ENCODE measurements around the gene BDH1.
"Not testable (repeated sequence)": the region's sequence is repeated elsewhere in the genome, so short reads cannot be mapped to it uniquely, and the experiment has no call there.

BDH1 gene

DNA sequence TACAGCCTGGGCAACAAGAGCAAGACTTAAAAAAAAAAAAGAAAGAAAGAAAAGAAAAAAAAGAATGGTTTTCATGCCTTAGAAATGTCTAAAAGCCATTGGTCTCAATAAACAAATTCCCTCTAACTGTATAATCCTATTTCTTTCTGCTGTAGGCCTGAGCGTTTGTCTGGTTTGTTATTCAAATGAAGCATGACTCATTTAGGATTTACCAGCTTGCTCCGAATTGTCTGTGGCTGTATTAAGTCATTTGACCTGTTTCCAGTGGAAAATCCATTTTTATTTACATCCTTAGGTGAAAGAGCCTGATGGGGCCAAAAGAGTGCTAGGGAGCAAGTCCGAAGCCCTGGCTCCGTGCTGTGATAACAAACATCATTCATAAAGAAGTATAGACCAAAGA lies 73.8 kb downstream of the BDH1 start:
- DNase-seq, result no peak

DNA sequence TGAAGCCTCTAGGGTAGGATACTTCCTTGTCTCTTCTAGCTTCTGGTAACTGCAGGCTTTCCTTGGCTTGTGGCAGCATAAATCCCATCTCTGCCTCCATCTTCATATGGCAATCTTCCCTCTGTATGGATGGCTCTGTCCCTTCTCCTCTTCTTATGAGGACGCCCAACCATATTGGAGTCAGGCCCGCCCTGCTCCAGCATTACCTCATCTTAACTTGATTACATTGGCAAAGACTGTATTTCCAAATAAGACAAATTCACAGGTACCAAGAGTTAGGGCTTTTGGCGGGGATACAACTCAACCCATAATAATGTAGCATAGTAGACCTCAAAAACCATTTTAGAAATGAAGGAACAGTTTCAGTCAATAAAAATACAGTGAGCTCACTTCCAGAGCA lies 75.4 kb downstream of the BDH1 start:
- no peak for DNase-seq

DNA sequence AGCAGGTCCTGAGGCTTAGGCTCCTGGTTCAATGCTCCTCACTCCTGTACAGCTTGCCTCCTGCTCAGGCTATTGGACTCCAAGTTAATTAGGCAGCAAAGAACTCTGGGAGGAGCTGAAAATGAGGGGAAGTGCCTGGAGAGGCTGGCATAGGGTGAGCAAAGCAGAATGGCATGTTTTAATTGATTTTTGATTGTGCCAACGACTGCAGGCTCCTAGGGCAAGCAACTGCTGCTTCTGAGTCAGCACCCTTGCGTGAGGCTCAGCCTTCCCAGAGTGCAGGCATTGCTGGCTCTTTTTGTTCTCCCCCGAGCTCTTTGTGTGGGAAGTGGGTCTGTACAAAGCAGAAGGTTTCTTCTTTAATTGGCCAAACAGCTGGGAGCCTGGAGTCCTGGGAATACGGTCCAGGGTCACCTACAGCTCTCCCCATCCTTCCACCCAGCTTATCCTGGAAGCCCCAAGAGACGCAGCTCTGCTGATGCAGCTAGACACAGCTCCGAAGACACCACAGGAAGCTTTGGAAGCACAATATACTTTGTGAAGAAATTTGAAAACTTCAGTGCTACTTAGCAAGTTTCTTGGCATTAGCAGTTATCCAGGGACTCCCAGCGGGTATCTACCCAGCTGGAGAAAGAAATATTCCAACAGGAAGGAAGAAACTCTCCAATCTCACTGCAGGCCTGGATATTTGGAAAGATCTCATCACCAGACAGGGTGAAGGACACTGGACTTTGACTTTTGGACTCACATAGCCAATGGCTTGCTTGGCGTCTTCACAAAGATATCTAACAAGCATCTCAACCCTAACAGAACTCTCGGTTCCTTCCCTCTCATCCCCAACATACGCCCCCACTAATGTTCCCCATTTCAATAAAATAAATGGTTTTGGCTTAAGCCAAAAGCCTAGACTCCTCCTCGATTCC lies 76.8 kb downstream of the BDH1 start:
- DNase-seq, result no peak

DNA sequence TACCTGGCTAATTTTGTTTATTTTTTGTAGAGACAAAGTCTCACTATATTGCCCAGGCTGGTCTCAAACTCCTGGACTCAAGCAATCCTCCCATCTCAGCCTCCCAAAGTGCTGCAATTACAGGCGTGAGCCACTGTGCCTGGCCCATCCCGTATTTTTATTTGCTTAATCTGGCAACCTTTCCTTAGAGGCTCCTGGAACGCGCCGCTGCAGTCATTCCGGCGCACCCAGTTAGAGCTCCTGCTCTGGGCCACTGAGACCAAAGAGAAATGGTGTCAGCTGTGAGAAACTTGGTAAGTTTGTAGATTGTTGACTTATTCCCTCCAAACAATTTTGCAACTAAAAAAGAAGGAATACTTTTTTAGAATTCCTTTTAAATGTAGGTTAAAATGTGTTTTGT lies 78.0 kb downstream of the BDH1 start:
- not testable (repeated sequence) for DNase-seq

DNA sequence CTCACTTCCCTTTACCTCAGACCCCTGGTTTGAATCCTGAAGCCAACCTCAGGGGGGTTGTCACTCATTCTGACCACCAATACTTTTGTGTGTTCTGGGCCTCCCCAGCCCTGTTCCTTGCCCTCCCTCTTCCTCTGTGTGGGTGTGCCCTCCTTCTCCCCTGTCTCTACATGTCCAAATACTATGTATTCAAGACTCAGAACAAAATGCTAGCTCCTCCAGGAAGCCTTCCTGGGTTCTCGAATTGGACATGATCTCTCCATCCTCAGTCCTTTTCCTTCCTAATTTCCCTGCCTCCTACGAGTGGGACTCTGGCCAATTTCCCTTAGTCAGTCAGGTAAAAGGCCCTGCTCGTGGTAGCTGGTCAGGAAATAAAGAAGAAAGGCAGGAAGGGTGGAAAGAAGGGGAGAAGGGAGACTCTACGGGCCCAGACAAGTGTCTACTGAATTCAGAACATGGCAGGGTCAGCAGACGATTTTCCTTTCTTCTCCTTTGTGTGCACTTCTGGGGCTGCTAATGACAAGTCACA lies 79.7 kb downstream of the BDH1 start:
- DNase-seq, result no peak

DNA sequence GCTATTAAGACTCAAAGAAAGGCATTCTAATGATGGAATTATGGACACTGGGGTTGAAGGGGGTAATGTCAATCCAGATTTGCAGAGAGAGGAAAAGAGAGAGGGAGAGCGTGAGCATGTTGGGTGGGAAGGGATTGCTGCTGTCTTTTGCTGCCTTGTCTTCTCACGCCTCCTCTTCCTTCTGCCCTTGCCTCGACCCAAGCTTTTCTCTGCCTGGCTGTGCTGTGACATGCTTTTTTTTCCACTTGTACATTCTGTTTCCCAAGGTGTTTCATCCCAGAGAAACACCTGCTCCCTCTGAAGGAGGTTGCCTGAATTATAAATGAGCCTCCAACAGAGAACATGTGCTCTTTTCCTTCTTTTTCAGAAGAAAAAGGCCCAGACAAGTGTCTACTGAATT lies 80.3 kb downstream of the BDH1 start:
- DNase-seq, result no peak

DNA sequence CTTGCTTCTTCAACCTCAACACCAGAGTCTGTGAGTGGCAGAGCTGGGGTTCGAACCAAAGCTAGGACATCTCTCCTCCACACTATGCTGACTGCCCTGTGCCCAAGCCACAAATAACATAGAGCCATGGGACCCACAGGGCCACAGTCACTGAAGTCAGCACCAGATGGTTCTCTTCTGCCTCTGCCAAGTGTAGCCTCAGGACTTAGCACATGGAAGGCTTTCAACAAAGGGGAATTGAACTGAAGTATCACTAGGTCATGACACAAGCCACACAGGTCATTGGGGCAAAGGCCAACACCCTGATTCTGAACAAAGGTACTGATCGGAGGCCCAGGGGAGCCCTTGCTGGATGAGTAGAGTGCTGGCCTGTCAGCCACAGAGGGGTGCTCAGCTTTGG lies 83.6 kb downstream of the BDH1 start:
- no peak for DNase-seq

DNA sequence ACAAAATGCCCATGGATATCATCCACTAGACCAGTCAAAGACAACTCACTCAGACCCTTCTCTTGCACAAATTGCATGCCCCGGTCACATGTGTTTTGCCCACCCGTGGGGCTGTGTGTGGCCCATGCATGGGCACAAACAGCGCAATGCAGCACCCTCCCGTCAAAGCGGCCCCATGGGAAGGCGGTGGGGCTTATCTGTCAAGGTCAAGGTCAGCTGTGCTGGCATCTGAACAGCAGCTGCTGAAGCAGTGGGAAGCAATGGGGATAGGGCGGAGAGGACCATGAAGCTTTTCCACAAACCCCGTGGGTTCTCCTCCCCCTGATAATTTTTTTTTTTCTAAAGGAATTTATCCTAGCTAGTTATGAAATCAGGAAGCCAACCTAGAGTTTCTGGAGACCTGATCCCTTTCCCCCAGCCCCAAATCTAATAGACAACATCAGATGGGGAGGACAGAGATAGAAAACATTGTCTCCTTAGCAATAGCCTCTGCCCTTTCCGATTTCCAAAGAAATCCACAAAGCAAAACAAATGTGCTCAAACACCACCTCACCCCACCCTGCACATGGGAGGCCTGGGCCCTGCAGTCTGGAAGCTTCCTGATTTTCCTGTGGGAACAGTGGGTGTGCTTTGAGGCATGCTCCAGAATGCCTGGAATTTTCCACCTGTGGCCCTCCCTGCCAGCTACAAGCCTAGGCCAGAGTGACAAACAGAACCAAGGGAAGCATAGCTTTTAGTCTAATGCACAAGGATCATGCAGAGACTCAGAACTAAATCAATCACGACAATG lies 84.4 kb downstream of the BDH1 start:
- no peak for DNase-seq

DNA sequence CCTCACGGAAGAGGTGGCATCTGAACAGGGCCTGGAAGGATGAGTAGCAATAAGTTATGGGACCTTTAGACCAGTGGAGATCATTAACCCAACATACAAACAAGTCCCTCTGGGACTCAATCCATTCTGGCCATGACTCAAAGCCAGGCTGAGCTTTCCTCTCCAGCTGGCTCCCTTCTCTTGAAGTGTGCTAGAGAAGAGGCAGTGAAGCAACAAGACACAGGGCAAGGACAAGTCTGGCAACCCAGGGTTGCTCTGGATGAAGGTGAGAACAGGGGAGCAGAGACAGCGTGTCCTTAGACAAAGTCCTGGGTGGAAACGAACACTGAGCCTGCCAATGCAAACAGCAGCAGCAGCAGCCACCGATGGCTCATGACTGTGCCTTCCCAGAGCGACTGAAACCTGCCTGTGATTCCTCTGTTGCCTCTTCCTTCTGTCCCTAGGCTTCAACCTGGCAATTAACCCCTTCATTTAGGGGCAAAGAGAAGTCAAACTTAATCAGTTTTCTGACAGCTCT lies 86.8 kb downstream of the BDH1 start:
- no peak for DNase-seq

DNA sequence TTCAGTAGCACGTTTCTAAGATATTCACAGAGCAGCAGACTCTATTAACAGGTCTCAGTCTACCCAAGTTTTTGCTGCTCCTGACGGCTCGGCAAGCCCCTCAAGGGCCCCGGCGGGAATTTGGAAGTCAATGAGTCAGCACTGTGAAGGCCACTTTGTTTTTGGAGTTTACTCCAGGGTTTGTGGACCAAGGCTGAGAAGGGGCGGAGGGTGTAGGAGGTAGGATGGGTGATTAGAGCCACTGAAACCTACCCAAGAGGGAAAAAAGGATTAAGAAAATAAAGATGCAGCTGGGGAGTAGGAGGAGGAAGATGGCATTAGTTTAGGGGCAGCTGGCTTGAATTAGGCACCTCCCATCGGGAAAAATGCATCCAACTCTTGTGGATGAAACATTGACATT lies 87.6 kb downstream of the BDH1 start:
- DNase-seq, result no peak

DNA sequence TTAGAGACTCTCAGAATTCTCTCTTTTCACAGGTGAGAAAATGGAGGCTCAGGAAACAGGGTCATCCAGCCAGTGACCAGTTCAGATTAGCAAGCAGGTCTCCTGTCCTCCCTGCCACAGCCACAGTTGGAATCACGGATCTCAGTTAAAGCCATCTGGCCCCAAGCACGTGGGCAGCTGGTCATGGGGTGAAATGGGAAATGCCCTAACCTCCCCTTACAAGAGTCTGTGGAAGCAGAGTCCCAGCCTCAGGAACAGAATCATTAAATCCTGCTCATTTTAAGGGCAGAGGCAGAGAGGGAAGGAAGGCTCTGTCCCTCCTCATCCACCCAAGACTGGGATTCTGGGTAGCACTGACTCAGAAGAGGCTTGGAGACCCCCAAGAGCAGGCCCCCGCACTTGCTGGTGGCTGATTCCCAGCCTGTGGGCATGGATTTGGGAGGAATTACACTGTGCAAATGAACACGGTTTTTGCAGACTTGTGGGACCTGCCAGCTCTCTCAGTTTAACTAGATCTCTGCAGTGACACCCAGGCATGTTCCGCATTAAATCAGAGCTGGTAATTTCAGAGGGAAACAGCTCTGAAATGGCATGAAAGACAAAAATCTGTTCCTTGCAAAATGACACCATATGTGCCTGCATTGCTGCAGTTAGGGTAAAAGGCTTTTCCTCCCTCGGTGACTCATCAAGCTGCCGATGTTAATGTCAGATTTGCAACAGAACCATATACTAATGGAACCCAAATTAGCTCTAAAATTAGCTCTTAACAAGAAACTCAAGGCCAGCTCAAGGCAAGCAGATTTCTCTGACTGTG lies 89.0 kb downstream of the BDH1 start:
- no peak for DNase-seq

DNA sequence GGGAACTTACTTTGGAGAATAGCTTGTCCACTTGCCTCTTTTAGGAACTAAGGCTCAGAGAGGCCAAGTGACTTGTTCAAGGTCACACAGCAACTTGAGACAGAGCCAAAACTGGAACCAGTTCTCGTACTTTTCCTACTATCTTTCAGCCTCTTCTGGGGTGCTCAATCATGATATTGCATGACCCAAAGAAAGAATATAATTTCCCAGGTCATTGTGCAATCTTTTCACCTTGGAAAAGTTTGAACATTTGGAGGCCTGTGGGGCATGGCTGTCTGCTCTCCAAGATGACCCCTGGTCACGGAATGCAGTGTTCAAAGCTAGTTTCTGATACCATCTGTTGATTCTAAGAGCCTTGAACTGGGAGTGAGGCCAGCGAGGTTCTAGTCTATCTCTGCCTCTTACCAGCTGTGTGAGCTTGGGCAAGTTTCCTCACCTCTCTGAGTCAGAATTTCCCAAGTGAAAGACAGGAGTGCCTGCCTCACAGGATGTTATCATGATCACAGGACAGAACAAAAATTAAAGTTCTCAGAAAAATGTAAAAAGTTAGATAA lies 89.7 kb downstream of the BDH1 start:
- DNase-seq, result no peak

DNA sequence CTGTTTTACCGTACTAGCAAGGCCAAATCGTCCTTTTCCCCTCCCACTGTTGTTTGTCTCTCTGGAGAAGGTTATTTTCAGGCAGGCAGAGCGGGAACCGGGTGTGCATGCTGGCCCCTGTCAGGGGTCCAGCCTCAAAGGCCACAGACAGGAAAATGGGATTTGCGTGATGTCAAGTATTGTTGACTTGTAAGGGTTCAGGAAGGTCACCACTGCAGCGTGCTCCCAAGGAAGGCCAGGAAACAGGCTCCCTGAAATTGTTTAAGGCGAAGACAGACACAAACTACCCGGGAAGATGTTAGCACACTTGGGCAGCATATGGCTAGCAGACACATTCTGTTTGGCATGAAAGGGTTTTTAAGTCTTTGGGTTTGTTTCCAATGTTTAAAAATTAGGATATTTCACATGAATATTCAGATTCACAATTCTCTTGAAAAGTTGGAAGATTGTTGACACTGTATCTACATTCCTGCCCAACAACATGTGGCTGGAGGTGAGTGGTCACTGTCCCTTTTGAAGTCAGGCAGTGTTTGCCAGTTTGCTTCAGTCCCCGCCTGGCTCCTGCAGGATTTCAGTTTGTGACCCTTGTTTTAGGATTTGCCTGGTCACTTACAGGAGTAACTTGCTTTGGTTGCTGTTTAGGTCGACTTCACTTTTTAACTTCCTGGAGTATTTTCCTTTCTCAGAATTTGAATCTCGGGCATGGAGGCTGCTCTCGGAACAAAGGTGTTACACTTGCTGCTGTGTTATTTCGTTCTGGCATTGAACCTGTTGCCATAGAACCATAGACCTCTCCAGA lies 90.4 kb downstream of the BDH1 start:
- DNase-seq, result no peak

DNA sequence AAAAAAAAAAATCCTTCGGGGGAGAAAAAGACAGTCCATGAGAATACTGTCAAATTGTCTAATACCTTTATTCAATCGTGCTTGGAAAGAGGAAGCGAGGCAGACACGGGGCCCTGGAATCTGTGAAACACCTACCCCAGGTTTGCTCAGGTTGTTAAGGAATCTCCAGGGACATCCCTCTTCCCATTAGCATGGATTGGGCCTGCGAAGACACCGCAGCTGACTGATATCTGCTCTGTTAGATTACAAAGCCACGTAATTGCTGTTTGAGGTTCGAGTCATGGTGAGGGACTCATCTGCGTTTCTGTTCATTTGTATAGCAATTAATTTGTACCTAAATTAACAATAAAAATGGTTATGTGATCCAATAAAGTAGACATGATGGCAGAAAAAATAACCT lies 91.0 kb downstream of the BDH1 start:
- no peak for DNase-seq

DNA sequence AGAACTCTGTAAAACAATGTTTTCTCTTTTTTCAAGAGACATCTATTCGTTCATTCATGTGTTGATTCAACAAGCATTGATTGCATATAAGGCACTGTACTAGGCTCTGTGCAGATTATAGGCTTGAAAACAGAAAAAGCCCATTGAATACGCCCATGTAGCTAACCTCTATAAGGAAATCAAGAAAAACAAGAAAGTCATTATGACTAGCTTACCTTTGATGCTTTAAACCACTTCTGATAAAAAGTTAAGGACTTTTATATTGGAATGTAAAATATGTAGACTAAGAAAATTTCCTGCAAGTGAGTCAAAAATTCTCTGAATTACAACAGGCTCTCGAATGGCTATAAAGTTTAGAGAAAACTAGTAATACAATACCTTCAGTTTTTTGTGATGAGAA lies 92.5 kb downstream of the BDH1 start:
- no peak for DNase-seq

DNA sequence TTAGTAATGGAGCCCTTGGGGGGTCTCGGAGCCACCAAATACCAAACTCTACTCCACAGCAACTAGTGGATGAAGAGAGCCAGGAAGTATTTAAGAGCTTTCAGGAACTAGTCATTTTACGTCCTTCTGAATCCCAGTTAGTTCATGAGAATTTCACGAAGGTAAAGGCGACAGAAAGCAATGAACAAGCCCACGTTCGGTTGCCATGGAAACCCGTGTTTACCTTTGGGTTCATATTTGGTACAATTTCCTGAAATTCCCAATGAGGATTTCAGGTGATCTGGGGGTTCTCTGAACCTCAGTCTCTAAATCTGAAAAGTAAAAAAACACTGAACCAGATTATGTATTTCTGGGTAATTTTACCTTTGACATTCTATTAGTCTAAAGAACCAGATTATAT lies 93.0 kb downstream of the BDH1 start:
- DNase-seq, result no peak

DNA sequence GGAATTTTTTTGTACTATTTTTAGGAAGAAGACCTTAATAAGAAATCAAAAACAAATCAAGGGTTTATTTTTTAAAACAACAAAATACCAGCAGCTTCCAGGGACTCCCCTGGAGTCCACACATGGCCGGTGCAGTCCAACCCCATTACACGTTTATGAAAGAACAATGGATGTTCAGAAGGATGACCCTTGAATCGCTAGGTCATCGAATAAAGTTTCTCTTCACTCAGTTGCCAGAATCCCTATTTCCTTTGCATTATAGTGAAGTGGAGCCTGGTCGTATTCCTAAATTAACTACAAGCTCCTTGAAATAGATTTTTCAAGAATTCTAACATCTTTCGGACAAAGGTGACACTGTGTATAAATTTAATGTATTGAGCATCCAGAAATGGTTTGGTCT lies 95.1 kb downstream of the BDH1 start:
- no peak for DNase-seq

DNA sequence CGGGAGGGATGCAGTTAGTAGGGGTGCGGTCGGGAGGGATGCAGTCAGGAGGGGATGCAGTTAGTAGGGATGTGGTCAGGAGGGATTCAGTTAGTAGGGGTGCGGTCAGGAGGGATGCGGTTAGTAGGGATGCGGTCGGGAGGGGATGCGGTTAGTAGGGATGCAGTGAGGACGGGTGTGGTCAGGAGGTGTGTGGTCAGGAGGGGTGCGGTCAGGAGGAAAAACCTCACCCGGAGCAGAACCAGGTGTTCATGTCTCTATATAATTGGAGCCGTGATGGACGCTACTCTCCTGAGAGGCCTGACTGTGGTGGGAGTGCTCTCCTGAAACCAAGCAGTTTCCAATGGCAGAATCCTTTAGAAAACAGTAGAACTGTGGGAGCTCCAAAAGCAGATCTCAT lies 95.8 kb downstream of the BDH1 start:
- no peak for DNase-seq
